Measurements from ENCODE around the gene RTTN.

- TF ChIP-seq CTCF (IDR thresholded peaks at IDR 0.05) = no peak
- TF ChIP-seq POLR2AphosphoS5 (IDR thresholded peaks at IDR 0.05) = no peak
- no peak for TF ChIP-seq EP300 (IDR thresholded peaks at IDR 0.05)
- TF ChIP-seq POLR2A (IDR thresholded peaks at IDR 0.05) = no peak
These were observed 249.4 kb downstream of the RTTN start for GRCh38 chr18:69956057-69956456.

Data from gastroesophageal sphincter (tissue), 3 donors.